Left ventricle myocardium inferior (tissue), 1 donor: ENCODE data around the gene DDX21. TPM values are rescaled to one million over a fixed set of nuclear protein-coding genes. Genes with fewer than 3 reads are reported as not detected.

Source experiments
- DNase-seq: peaks from one replicate; pipeline ENCODE4 v3.0.0-alpha.2; 2020
- H3K27ac ChIP-seq: fragments of 200-600 bp; replicated peaks from 2 replicates; pipeline ENCODE4 v1.8.0; 2021
- H3K27me3 ChIP-seq: fragments of 200-600 bp; 2 replicates; pipeline ENCODE4 v1.8.0; 2021; ENCODE audit warnings: low read depth
- H3K36me3 ChIP-seq: fragments of 200-600 bp; 2 replicates; pipeline ENCODE4 v1.8.0; 2021
- H3K4me1 ChIP-seq: fragments of 200-600 bp; 2 replicates; pipeline ENCODE4 v1.8.0; 2021
- H3K4me3 ChIP-seq: fragments of 200-600 bp; 2 replicates; pipeline ENCODE4 v1.8.0; 2021; ENCODE audit warnings: mild to moderate bottlenecking, moderate library complexity
- H3K9me3 ChIP-seq: fragments of 200-600 bp; replicated peaks from 2 replicates; pipeline ENCODE4 v1.8.0; 2021
- intact Hi-C: fragments of 100-400 bp; cut with micrococcal nuclease; formaldehyde crosslinking; loops from one replicate; pipeline ENCODE4 v1.11.0; 2022
- total RNA-seq: library from RNA; stranded (reverse); fragmentation: NEBNext Ultra II Directional; extraction: Animal tissue kit (Norgen Biotek cat#: 25700); gene quantifications from one replicate; pipeline ENCODE4 v1.2.1, GENCODE V29; 2021
- TF ChIP-seq, protein P1 (sequence below): fragments of 200-600 bp; IDR thresholded peaks from 2 replicates; pipeline ENCODE4 v1.8.0; 2021; ENCODE audit warnings: antibody characterized with exemption, mild to moderate bottlenecking, borderline replicate concordance
- donor health status: DM: no; HTN: yes; CAD: no; lungs with severe emphysema.

DDX21 gene
- total RNA-seq, 1 donor from 2014 or later = 21.9 TPM

DNA sequence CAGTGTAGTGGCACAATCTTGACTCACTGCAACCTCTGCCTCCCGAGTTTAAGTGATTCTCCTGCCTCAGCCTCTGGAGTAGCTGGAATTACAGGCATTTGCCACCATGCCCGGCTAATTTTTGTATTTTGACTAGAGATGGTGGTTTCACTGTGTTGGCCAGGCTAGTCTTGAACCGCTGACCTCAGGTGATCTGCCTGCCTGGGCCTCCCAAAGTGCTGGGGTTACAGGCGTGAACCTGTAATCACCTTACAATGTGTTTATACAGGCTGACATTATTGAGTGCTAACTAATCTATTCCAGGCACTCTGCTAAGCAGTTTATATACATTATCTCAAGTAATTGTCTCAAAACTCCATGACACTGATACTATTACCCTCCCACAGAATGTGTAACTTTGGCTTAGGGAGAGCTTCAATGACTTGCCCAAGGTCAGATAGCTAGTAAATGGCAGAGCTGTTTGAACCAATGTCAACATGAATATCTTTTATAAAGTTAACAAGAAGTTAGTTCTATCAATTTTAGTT lies 69.5 kb downstream of the DDX21 start:
- DNase-seq = no peak
- Histone ChIP-seq H3K36me3 (peaks cover 1% of the 10 kb centered on the region), H3K4me3 (no peak overlapping the region), H3K9me3 (no peaks in the 10 kb centered on the region), H3K27ac (no peak overlapping the region), H3K4me1 (no peaks in the 10 kb centered on the region), H3K27me3 (no peaks in the 10 kb centered on the region)
- intact Hi-C loops = no loop called here
- TF ChIP-seq, protein P1, sequence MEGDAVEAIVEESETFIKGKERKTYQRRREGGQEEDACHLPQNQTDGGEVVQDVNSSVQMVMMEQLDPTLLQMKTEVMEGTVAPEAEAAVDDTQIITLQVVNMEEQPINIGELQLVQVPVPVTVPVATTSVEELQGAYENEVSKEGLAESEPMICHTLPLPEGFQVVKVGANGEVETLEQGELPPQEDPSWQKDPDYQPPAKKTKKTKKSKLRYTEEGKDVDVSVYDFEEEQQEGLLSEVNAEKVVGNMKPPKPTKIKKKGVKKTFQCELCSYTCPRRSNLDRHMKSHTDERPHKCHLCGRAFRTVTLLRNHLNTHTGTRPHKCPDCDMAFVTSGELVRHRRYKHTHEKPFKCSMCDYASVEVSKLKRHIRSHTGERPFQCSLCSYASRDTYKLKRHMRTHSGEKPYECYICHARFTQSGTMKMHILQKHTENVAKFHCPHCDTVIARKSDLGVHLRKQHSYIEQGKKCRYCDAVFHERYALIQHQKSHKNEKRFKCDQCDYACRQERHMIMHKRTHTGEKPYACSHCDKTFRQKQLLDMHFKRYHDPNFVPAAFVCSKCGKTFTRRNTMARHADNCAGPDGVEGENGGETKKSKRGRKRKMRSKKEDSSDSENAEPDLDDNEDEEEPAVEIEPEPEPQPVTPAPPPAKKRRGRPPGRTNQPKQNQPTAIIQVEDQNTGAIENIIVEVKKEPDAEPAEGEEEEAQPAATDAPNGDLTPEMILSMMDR = no peak

- no peaks in the 10 kb centered on the region for H3K9me3 ChIP-seq
- no peak overlapping the region for H3K4me3 ChIP-seq
- intact Hi-C loops = no loop called here
- H3K27me3 ChIP-seq = no peaks in the 10 kb centered on the region
- DNase-seq = no peak
- no peak overlapping the region for H3K27ac ChIP-seq
- no peaks in the 10 kb centered on the region for H3K4me1 ChIP-seq
- no peaks in the 10 kb centered on the region for H3K36me3 ChIP-seq
- TF ChIP-seq, protein P1 = no peak
Observed at GRCh38 chr10:69033256-69033655, 77.3 kb downstream of the DDX21 start.

Other genes with a start within 250 kb of the DDX21 start
- gene CCAR1, start 234.9 kb upstream of the DDX21 start, total RNA-seq = 27.5 TPM
- gene STOX1, start 128.6 kb upstream of the DDX21 start, total RNA-seq = 0.33 TPM
- 20.2 TPM for gene DDX50, start 54.9 kb upstream of the DDX21 start, total RNA-seq
- 51.2 TPM for gene KIFBP, start 32.6 kb downstream of the DDX21 start, total RNA-seq
- 37.2 TPM for gene SRGN, start 131.9 kb downstream of the DDX21 start, total RNA-seq
- gene VPS26A, start 168.0 kb downstream of the DDX21 start, total RNA-seq = 33.1 TPM
- 36.8 TPM for gene SUPV3L1, start 224.1 kb downstream of the DDX21 start, total RNA-seq